GM12878 (cell line): ENCODE measurements around the gene TAF11. TPM values are rescaled to one million over a fixed set of nuclear protein-coding genes. Genes with fewer than 3 reads are reported as not detected.

Experiments
- ATAC-seq: fragments of 200-7000 bp; cut with Tn5 transposase; 3 replicates; pipeline ENCODE4 v1.9.1; 2020; ENCODE audit warnings: mild to moderate bottlenecking, moderate library complexity
- BruUV-seq: library from RNA; stranded (reverse); fragments of 400-500 nt; replicated peaks from 2 replicates; lab custom pipeline; 2021; lab: Mats Ljungman, UMichigan
- CTCF ChIA-PET: fragments of 300-600 bp; sonication (Branson Sonifier 250); formaldehyde crosslinking; extraction: SDS; loops from one replicate; lab custom pipeline; 2021; ENCODE audit warnings: inconsistent platforms; lab: Yijun Ruan, JAX
- POLR2A ChIA-PET: fragments of 350-600 bp; formaldehyde crosslinking; extraction: SDS; loops from one replicate; lab custom pipeline; 2021; ENCODE audit warnings: inconsistent platforms; lab: Charles Lee
- RAD21 ChIA-PET: fragments of 300-600 bp; sonication (Branson Sonifier 250); formaldehyde crosslinking; loops from one replicate; lab custom pipeline; 2023; ENCODE audit warnings: antibody characterized with exemption; ENCODE audit not compliant: unreplicated experiment; lab: Charles Lee
- SMC1A ChIA-PET: fragments of 300-600 bp; sonication (Branson Sonifier 250); formaldehyde crosslinking; loops from one replicate; lab custom pipeline; 2023; ENCODE audit not compliant: unreplicated experiment, uncharacterized antibody; lab: Charles Lee
- DNase-seq: peaks from one replicate; pipeline ENCODE4 v3.0.0-alpha.2; 2011; ENCODE audit warnings: low read depth, low spot score
- FAIRE-seq: peaks from 3 replicates; lab custom pipeline; 2011; peaks lifted over from hg19 to GRCh38; lab: Jason Lieb, UNC
- H2AFZ ChIP-seq: 2 replicates; pipeline ENCODE4 v1.6.0; 2011; ENCODE audit warnings: low read depth, low read length, control low read depth; ENCODE audit not compliant: control insufficient read depth
- H3K27ac ChIP-seq: 2 replicates; pipeline ENCODE4 v1.5.1; 2011; ENCODE audit warnings: control low read depth; ENCODE audit not compliant: control insufficient read depth, insufficient read depth
- H3K27me3 ChIP-seq, 2 experiments: replicated peaks in 1 of 2; 2 replicates each; pipeline versions ENCODE4 v1.6.0 to v1.6.1; 2011; ENCODE audit warnings: low read length in 1 of 2; ENCODE audit not compliant: control insufficient read depth in 2 of 2, insufficient read depth in 2 of 2
- H3K36me3 ChIP-seq, 2 experiments: 2 replicates each; pipeline ENCODE4 v1.5.1; 2011; ENCODE audit warnings: low read length in 1 of 2; ENCODE audit not compliant: control insufficient read depth in 2 of 2, insufficient read depth in 2 of 2
- H3K4me1 ChIP-seq: 2 replicates; pipeline ENCODE4 v1.6.1; 2011; ENCODE audit warnings: mild to moderate bottlenecking, low read length, moderate library complexity, mixed read lengths; ENCODE audit not compliant: control insufficient read depth, insufficient read depth
- H3K4me2 ChIP-seq: 2 replicates; pipeline ENCODE4 v1.6.0; 2011; ENCODE audit warnings: control low read depth; ENCODE audit not compliant: control insufficient read depth, insufficient read depth
- H3K4me3 ChIP-seq: fragments of 200-600 bp; sonication (generic); 2 replicates; pipeline ENCODE4 v1.5.1; 2016
- H3K79me2 ChIP-seq: 2 replicates; pipeline ENCODE4 v1.6.0; 2011; ENCODE audit warnings: low read length; ENCODE audit not compliant: control insufficient read depth, insufficient read depth
- H3K9ac ChIP-seq: 2 replicates; pipeline ENCODE4 v1.8.0; 2011; ENCODE audit warnings: low read length, control low read depth, mixed read lengths; ENCODE audit not compliant: control insufficient read depth, insufficient read depth
- H3K9me3 ChIP-seq: replicated peaks from 3 replicates; pipeline ENCODE4 v1.5.1; 2011; ENCODE audit warnings: mild to moderate bottlenecking, low read length; ENCODE audit not compliant: control insufficient read depth, insufficient read depth
- H4K20me1 ChIP-seq: 2 replicates; pipeline ENCODE4 v1.6.0; 2011; ENCODE audit not compliant: control insufficient read depth, insufficient read depth
- CHD1 ChIP-seq: IDR thresholded peaks from 2 replicates; pipeline ENCODE4 v1.6.1; 2012; ENCODE audit warnings: low read depth, low read length, improper control_type of control experiment
- CREB1 ChIP-seq: IDR thresholded peaks from 2 replicates; pipeline ENCODE4 v1.6.1; 2012; ENCODE audit warnings: low read depth, mild to moderate bottlenecking, inconsistent platforms
- CREM ChIP-seq: IDR thresholded peaks from 2 replicates; pipeline ENCODE4 v1.6.1; 2014; ENCODE audit warnings: antibody characterized with exemption, low read depth
- IKZF1 ChIP-seq: fragments of 450-650 bp; conservative IDR thresholded peaks from 2 replicates; pipeline ENCODE4 v1.6.1; 2017; ENCODE audit warnings: antibody characterized with exemption, mild to moderate bottlenecking
- JUND ChIP-seq: IDR thresholded peaks from 2 replicates; pipeline ENCODE4 v1.6.1; 2012; ENCODE audit warnings: low read depth, mild to moderate bottlenecking, low read length, improper control_type of control experiment, moderate library complexity
- MEF2B ChIP-seq: fragments of 450-650 bp; IDR thresholded peaks from 2 replicates; pipeline ENCODE4 v1.6.1; 2018; ENCODE audit warnings: mild to moderate bottlenecking, moderate library complexity; ENCODE audit not compliant: partially characterized antibody, poor library complexity, severe bottlenecking
- PAX5 ChIP-seq: IDR thresholded peaks from 2 replicates; pipeline ENCODE4 v1.6.1; 2011; ENCODE audit warnings: low read depth, low read length, borderline replicate concordance
- RUNX3 ChIP-seq: IDR thresholded peaks from 2 replicates; pipeline ENCODE4 v1.6.1; 2012; ENCODE audit warnings: low read length, inconsistent platforms
- STAT3 ChIP-seq: IDR thresholded peaks from 2 replicates; pipeline ENCODE4 v1.6.1; 2011; ENCODE audit warnings: low read depth, low read length, improper control_type of control experiment
- TCF3 ChIP-seq: IDR thresholded peaks from 2 replicates; pipeline ENCODE4 v1.6.1; 2012; ENCODE audit warnings: low read depth, mild to moderate bottlenecking, low read length, borderline replicate concordance; ENCODE audit not compliant: insufficient read depth
- ZNF207 ChIP-seq: fragments of 450-650 bp; IDR thresholded peaks from 2 replicates; pipeline ENCODE4 v1.6.1; 2014; ENCODE audit warnings: antibody characterized with exemption, mild to moderate bottlenecking, borderline replicate concordance
- WGBS: methylation state at CpG from one replicate; pipeline ENCODE4 v1.1.6; 2016; ENCODE audit warnings: low lambda C conversion rate; ENCODE audit not compliant: insufficient replicate concordance, insufficient coverage; ENCODE audit errors: missing lambda C conversion rate; 5-methylcytosine and 5-hydroxymethylcytosine counted together
- in situ Hi-C: fragments of 300-500 bp; cut with MboI; formaldehyde crosslinking; loops from 9 replicates; pipeline ENCODE4 v1.14.3; 2018; ENCODE audit warnings: mixed read lengths
- intact Hi-C: fragments of 100-400 bp; cut with micrococcal nuclease; formaldehyde crosslinking; loops from one replicate; pipeline ENCODE4 v1.14.2; 2022; ENCODE audit not compliant: unreplicated experiment
- polyA plus RNA-seq, 11 experiments: library from polyadenylated mRNA; depleted of rRNA in 4 of 11; unstranded in 6 of 11; stranded (reverse) in 5 of 11; fragments of >200 nt; fragmentation: Nextera tagmentation in 4 of 11; fragmentation: Illumina TruSeq in 1 of 11; extraction: Ambion mirVana in 4 of 11; extraction: Trizol in 1 of 11; gene quantifications; 1 replicate in 1 of 11; 2 replicates in 10 of 11; pipeline versions ENCODE4 v1.2.1 to v1.2.3, GENCODE V29; 2011 to 2016; ENCODE audit warnings: inconsistent platforms in 2 of 11, missing spikeins in 2 of 11, low read depth in 1 of 11
- total RNA-seq, 4 experiments: library from RNA; depleted of rRNA in 3 of 4; stranded (reverse); fragments of >200 nt in 3 of 4; fragmentation: Illumina TruSeq in 1 of 4; extraction: Trizol in 1 of 4; gene quantifications; 2 replicates each; pipeline versions ENCODE4 v1.2.1 to v1.2.3, GENCODE V29; 2013 to 2021
- TF ChIP-seq, protein P1 (sequence below): IDR thresholded peaks from 2 replicates; pipeline ENCODE4 v1.6.1; 2011; ENCODE audit warnings: low read depth, mild to moderate bottlenecking, low read length, moderate library complexity, borderline replicate concordance; ENCODE audit errors: extremely low read depth
- TF ChIP-seq, protein P2 (sequence below): fragments of 450-650 bp; IDR thresholded peaks from 2 replicates; pipeline ENCODE4 v1.6.1; 2017; ENCODE audit warnings: mild to moderate bottlenecking
- TF ChIP-seq, protein P3 (sequence below): fragments of 450-650 bp; IDR thresholded peaks from 2 replicates; pipeline ENCODE4 v1.6.1; 2016; ENCODE audit warnings: mild to moderate bottlenecking

Gene TAF11
- total and polyA plus RNA-seq, 10 of the 15 experiments (the other 5 are each of a cell fraction or from before 2014, with no cell fraction given), result 24.6 to 59.2 (median 32.0) TPM

DNA sequence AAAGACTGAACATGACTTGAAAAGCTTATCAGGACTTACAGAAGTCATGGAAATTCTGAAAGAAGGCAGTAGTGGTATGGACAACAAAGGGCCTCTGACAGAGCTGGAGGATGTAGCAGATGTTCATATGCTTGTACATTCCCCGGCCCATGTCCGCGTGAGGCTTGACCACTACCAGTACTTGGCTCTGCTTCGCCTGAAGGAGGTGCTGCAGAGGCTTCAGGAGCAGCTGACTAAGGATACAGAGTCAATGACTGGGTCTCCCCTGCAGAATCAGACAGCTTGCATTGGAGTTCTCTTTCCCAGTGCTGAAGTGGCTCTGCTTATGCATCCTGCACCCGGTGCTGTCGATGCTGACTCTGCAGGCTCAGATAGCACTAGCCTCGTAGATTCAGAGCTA, 29.2 kb downstream of the TAF11 start:
- intact Hi-C loops, result no loop called here
- Histone ChIP-seq H4K20me1 (no peaks in the 10 kb centered on the region), H3K36me3 (peaks cover 15 to 24% of the 10 kb centered on the region in 2 experiments), H3K9ac (no peak overlapping the region), H3K4me1 (no peaks in the 10 kb centered on the region), H3K79me2 (no peaks in the 10 kb centered on the region), H3K4me2 (no peak overlapping the region), H2AFZ (no peak overlapping the region), H3K4me3 (no peak overlapping the region), H3K27ac (no peak overlapping the region), H3K9me3 (no peaks in the 10 kb centered on the region), H3K27me3 (no peaks in the 10 kb centered on the region)
- ChIA-PET POLR2A (interaction anchor here (0.5 to 0.6 kb wide), 2 partner anchors 1266 to 1394 kb away, joined by 3 to 5 read pairs; no protein-coding TSS in a partner anchor), CTCF (interaction anchor here (1.1 kb wide), 1 partner anchor 16 kb away, joined by 3 read pairs; no protein-coding TSS in a partner anchor), RAD21 (no interaction called here), SMC1A (interaction anchor here (1.6 kb wide), 1 partner anchor 11 kb away, joined by 3 read pairs; no protein-coding TSS in a partner anchor)
- FAIRE-seq, result no peak
- BruUV-seq, result no TSS peak
- DNase-seq, result no peak
- no peak for TF ChIP-seq TCF3
- no peak for TF ChIP-seq CREB1
- TF ChIP-seq PAX5, result no peak
- TF ChIP-seq STAT3, result no peak
- 98% methylated on average over 7 of the region's 7 CpGs for WGBS
- ATAC-seq, result no peak
- in situ Hi-C loops, result no loop called here

DNA sequence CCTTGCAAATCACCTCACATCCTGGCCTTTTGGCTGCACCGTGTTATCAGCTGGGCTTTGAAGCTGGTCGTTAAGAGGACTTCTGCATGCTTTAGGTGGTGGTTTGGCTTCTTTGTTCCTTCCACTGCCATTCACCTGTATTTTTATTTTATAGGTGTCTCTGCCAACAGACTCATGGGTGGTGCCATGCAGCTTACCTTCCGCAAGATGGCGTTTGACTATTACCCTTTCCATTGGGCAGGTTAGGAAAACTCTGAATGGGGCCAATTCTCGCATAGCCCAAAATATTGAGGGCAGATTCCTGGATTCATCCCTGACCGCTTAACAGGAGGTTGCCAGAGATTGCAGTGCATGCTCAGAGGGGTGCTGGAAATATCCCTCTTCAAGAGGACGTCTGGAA, 32.4 kb downstream of the TAF11 start:
- Histone ChIP-seq H2AFZ (no peak overlapping the region), H3K36me3 (peaks cover 18 to 33% of the 10 kb centered on the region in 2 experiments), H3K79me2 (no peaks in the 10 kb centered on the region), H3K9me3 (no peaks in the 10 kb centered on the region), H3K9ac (no peak overlapping the region), H3K4me2 (no peak overlapping the region), H3K27ac (no peak overlapping the region), H4K20me1 (no peaks in the 10 kb centered on the region), H3K4me1 (no peaks in the 10 kb centered on the region), H3K4me3 (no peak overlapping the region), H3K27me3 (no peaks in the 10 kb centered on the region)
- DNase-seq (no peak), ATAC-seq (no peak), FAIRE-seq (no peak)
- intact Hi-C loops (no loop called here), in situ Hi-C loops (no loop called here)
- CTCF ChIA-PET, result no interaction called here
- RAD21 ChIA-PET, result no interaction called here
- SMC1A ChIA-PET, result no interaction called here
- POLR2A ChIA-PET, result no interaction called here
- 98% methylated on average over 7 of the region's 7 CpGs for WGBS
- BruUV-seq, result no TSS peak
- TF ChIP-seq TCF3, result no peak
- TF ChIP-seq CREM, result no peak
- TF ChIP-seq JUND, result no peak
- TF ChIP-seq MEF2B, result no peak
- TF ChIP-seq ZNF207, result no peak
- no peak for TF ChIP-seq CHD1
- TF ChIP-seq, protein P1, sequence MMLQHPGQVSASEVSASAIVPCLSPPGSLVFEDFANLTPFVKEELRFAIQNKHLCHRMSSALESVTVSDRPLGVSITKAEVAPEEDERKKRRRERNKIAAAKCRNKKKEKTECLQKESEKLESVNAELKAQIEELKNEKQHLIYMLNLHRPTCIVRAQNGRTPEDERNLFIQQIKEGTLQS, result no peak
- TF ChIP-seq IKZF1, result no peak
- no peak for TF ChIP-seq RUNX3
- TF ChIP-seq, protein P2, sequence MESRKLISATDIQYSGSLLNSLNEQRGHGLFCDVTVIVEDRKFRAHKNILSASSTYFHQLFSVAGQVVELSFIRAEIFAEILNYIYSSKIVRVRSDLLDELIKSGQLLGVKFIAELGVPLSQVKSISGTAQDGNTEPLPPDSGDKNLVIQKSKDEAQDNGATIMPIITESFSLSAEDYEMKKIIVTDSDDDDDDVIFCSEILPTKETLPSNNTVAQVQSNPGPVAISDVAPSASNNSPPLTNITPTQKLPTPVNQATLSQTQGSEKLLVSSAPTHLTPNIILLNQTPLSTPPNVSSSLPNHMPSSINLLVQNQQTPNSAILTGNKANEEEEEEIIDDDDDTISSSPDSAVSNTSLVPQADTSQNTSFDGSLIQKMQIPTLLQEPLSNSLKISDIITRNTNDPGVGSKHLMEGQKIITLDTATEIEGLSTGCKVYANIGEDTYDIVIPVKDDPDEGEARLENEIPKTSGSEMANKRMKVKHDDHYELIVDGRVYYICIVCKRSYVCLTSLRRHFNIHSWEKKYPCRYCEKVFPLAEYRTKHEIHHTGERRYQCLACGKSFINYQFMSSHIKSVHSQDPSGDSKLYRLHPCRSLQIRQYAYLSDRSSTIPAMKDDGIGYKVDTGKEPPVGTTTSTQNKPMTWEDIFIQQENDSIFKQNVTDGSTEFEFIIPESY, result no peak
- TF ChIP-seq, protein P3, sequence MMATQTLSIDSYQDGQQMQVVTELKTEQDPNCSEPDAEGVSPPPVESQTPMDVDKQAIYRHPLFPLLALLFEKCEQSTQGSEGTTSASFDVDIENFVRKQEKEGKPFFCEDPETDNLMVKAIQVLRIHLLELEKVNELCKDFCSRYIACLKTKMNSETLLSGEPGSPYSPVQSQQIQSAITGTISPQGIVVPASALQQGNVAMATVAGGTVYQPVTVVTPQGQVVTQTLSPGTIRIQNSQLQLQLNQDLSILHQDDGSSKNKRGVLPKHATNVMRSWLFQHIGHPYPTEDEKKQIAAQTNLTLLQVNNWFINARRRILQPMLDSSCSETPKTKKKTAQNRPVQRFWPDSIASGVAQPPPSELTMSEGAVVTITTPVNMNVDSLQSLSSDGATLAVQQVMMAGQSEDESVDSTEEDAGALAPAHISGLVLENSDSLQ, result no peak
